HG03159 (cell line): ENCODE data around the gene ANO6.

Experiments used
- ATAC-seq: cut with Tn5 transposase; IDR thresholded peaks from one replicate; pipeline ENCODE4 v1.9.1; 2021; ENCODE audit warnings: mild to moderate bottlenecking, moderate library complexity; ENCODE audit not compliant: unreplicated experiment

Gene ANO6

GRCh38 chr12:45433441-45433868 lies 217.6 kb downstream of the ANO6 start:
- ATAC-seq: no peak

- no peak for ATAC-seq
These were observed 218.2 kb downstream of the ANO6 start for GRCh38 chr12:45434094-45434493.

- no peak for ATAC-seq
These were observed 220.2 kb downstream of the ANO6 start for GRCh38 chr12:45435945-45436710.

GRCh38 chr12:45439039-45439438 lies 223.1 kb downstream of the ANO6 start:
- ATAC-seq: no peak

GRCh38 chr12:45446013-45446412 lies 230.1 kb downstream of the ANO6 start:
- no peak for ATAC-seq

GRCh38 chr12:45458238-45458637 lies 242.3 kb downstream of the ANO6 start:
- no peak for ATAC-seq

GRCh38 chr12:45458854-45459807 lies 243.2 kb downstream of the ANO6 start:
- no peak for ATAC-seq

- no peak for ATAC-seq
These were observed 246.6 kb downstream of the ANO6 start for GRCh38 chr12:45462506-45462905.

- no peak for ATAC-seq
These were observed 248.8 kb downstream of the ANO6 start for GRCh38 chr12:45464699-45465098.

- ATAC-seq: no peak
These were observed 253.1 kb downstream of the ANO6 start for GRCh38 chr12:45468751-45469615.

GRCh38 chr12:45469902-45470301 lies 254.0 kb downstream of the ANO6 start:
- no peak for ATAC-seq

GRCh38 chr12:45473636-45474035 lies 257.7 kb downstream of the ANO6 start:
- ATAC-seq: no peak

- ATAC-seq: no peak
These were observed 259.7 kb downstream of the ANO6 start for GRCh38 chr12:45475594-45475993.

GRCh38 chr12:45477526-45477925 lies 261.6 kb downstream of the ANO6 start:
- no peak for ATAC-seq

- ATAC-seq: no peak
These were observed 263.0 kb downstream of the ANO6 start for GRCh38 chr12:45478931-45479330.

- ATAC-seq: no peak
These were observed 265.9 kb downstream of the ANO6 start for GRCh38 chr12:45481746-45482145.

- no peak for ATAC-seq
These were observed 267.7 kb downstream of the ANO6 start for GRCh38 chr12:45483571-45483970.
